Fibroblast of skin of back (primary cell): Measurements from ENCODE around the gene SIRT6.
"Not testable (repeated sequence)": the region's sequence is repeated elsewhere in the genome, so short reads cannot be mapped to it uniquely, and the experiment has no call there.

Experiments
- DNase-seq: peaks from one replicate; pipeline ENCODE4 v3.0.0-alpha.2; 2013

The SIRT6 gene

GRCh38 chr19:4174213-4174894 is 8.0 kb downstream of the SIRT6 start:
- no peak for DNase-seq

- no peak for DNase-seq
Measured at GRCh38 chr19:4173479-4174212, 8.7 kb downstream of the SIRT6 start.

GRCh38 chr19:4172861-4173473 is 9.4 kb downstream of the SIRT6 start:
- DNase-seq: peak; percentile 43

- DNase-seq: no peak
Measured at GRCh38 chr19:4171676-4172075, 10.7 kb downstream of the SIRT6 start.

- no peak for DNase-seq
Measured at GRCh38 chr19:4164262-4164661, 18.1 kb downstream of the SIRT6 start.

- no peak for DNase-seq
Measured at GRCh38 chr19:4161415-4162077, 20.8 kb downstream of the SIRT6 start.

- not testable (repeated sequence) for DNase-seq
Measured at GRCh38 chr19:4157971-4158370, 24.4 kb downstream of the SIRT6 start.

GRCh38 chr19:4157164-4157563 is 25.2 kb downstream of the SIRT6 start:
- no peak for DNase-seq

- DNase-seq: no peak
Measured at GRCh38 chr19:4154571-4155312, 27.6 kb downstream of the SIRT6 start.

GRCh38 chr19:4152241-4152998 is 29.9 kb downstream of the SIRT6 start:
- DNase-seq: no peak

GRCh38 chr19:4151623-4152022 is 30.7 kb downstream of the SIRT6 start:
- DNase-seq: no peak

GRCh38 chr19:4149518-4150288 is 32.7 kb downstream of the SIRT6 start:
- DNase-seq: no peak

- DNase-seq: peak; percentile 53
Measured at GRCh38 chr19:4144666-4145249, 37.6 kb downstream of the SIRT6 start.

- DNase-seq: not testable (repeated sequence)
Measured at GRCh38 chr19:4142916-4143315, 39.4 kb downstream of the SIRT6 start.

GRCh38 chr19:4140237-4140711 is 42.1 kb downstream of the SIRT6 start:
- DNase-seq: peak; percentile 66

GRCh38 chr19:4139614-4140236 is 42.6 kb downstream of the SIRT6 start:
- peak; percentile 51 for DNase-seq

- no peak for DNase-seq
Measured at GRCh38 chr19:4138445-4138844, 43.9 kb downstream of the SIRT6 start.

- DNase-seq: no peak
Measured at GRCh38 chr19:4136680-4137088, 45.7 kb downstream of the SIRT6 start.

GRCh38 chr19:4135386-4135785 is 47.0 kb downstream of the SIRT6 start:
- DNase-seq: peak; percentile 40

- no peak for DNase-seq
Measured at GRCh38 chr19:4134351-4134750, 48.0 kb downstream of the SIRT6 start.
